ENCODE measurements around the gene WDR54. TPM values are rescaled to one million over a fixed set of nuclear protein-coding genes. Genes with fewer than 3 reads are reported as not detected.

WDR54 gene
- total and polyA plus RNA-seq, 8 donors, result 3.1 to 22.8 (median 4.0) TPM

GRCh38 chr2:74471332-74472065 is 50.0 kb downstream of the WDR54 start:
- 42 to 48% methylated on average over 16 of the region's 16 CpGs for WGBS, 2 donors
- intact Hi-C loops (cut with DNase I), result no loop called here
- FAIRE-seq (no peak), ATAC-seq (no peak), DNase-seq (no peak)
- H3K9me3 ChIP-seq, result no peaks in the 10 kb centered on the region
- TF ChIP-seq CTCF (IDR thresholded peaks at IDR 0.05), result no peak
- H3K27ac ChIP-seq, result peak overlapping the region; percentile 86 to 92 (median 87)
- H3K4me3 ChIP-seq, result peak overlapping the region; percentile 53 to 69 (median 62)
- peaks cover 0 to 4% (median 0%) of the 10 kb centered on the region in 3 donors for H3K36me3 ChIP-seq
- H3K27me3 ChIP-seq, result no peaks in the 10 kb centered on the region
- peaks cover 5 to 16% (median 7%) of the 10 kb centered on the region in 3 donors for H3K4me1 ChIP-seq

- peak within 1 kb of the TSS; percentile 86 to 92 (median 87) for H3K27ac ChIP-seq
- 0 to 1% methylated on average over 66 of the region's 66 CpGs for WGBS, 2 donors
- peak; percentile 91 to 98 (median 94) for DNase-seq
- ATAC-seq, result peak; percentile 96 to 98 (median 96)
- no peak for FAIRE-seq
- TF ChIP-seq CTCF (IDR thresholded peaks at IDR 0.05), result no peak
- H3K36me3 ChIP-seq, result peaks cover 0 to 4% (median 0%) of the 10 kb centered on the region in 3 donors
- no peaks in the 10 kb centered on the region for H3K9me3 ChIP-seq
- peaks cover 5 to 16% (median 7%) of the 10 kb centered on the region in 3 donors for H3K4me1 ChIP-seq
- intact Hi-C loops (cut with DNase I), result no loop called here
- H3K4me3 ChIP-seq, result peak within 1 kb of the TSS; percentile 53 to 69 (median 62)
- no peaks in the 10 kb centered on the region for H3K27me3 ChIP-seq
Measured at GRCh38 chr2:74472086-74472944, 50.8 kb downstream of the WDR54 start, which contains the start of gene MRPL53. MRPL53 (minus strand) TSS chr2:74472680; CDS start chr2:74472660, 20 bp downstream.

GRCh38 chr2:74472945-74473258 is 51.4 kb downstream of the WDR54 start:
- FAIRE-seq (no peak), DNase-seq (no peak), ATAC-seq (peak; percentile 7 to 19 (median 14))
- no peaks in the 10 kb centered on the region for H3K9me3 ChIP-seq
- no peaks in the 10 kb centered on the region for H3K27me3 ChIP-seq
- TF ChIP-seq CTCF (IDR thresholded peaks at IDR 0.05), result no peak
- WGBS, 2 donors, result 2 to 3% methylated on average over 7 of the region's 7 CpGs
- H3K36me3 ChIP-seq, result peaks cover 0 to 4% (median 0%) of the 10 kb centered on the region in 3 donors
- peaks cover 5 to 16% (median 7%) of the 10 kb centered on the region in 3 donors for H3K4me1 ChIP-seq
- H3K27ac ChIP-seq, result peak overlapping the region; percentile 86 to 92 (median 87)
- H3K4me3 ChIP-seq, result peak overlapping the region; percentile 53 to 69 (median 62)
- intact Hi-C loops (cut with DNase I), result no loop called here

- TF ChIP-seq CTCF (IDR thresholded peaks at IDR 0.05), result no peak
- no peak for FAIRE-seq
- Histone ChIP-seq H3K9me3 (no peaks in the 10 kb centered on the region), H3K36me3 (peaks cover 0 to 4% (median 0%) of the 10 kb centered on the region in 3 donors), H3K4me1 (peaks cover 5 to 16% (median 7%) of the 10 kb centered on the region in 3 donors), H3K27me3 (no peaks in the 10 kb centered on the region), H3K27ac (no peak overlapping the region), H3K4me3 (no peak overlapping the region)
- intact Hi-C loops (cut with DNase I), result no loop called here
- DNase-seq, result no peak
- ATAC-seq, result no peak
- 90 to 97% methylated on average over 6 of the region's 6 CpGs for WGBS, 2 donors
Measured at GRCh38 chr2:74474481-74474880, 53.0 kb downstream of the WDR54 start.

Measured in pancreas (tissue), 10 donors.